ENCODE results near the gene R3HDML.

R3HDML gene

GRCh38 chr20:44306927-44307326 lies 29.9 kb upstream of the R3HDML start:
- no peak for DNase-seq (ENCODE audit: low read depth)
- TF ChIP-seq CTCF (IDR thresholded peaks at IDR 0.05; ENCODE audit: low read depth, low read length) (no peak), MAX (IDR thresholded peaks at IDR 0.05; ENCODE audit: low read depth, low read length) (no peak)
- no peak overlapping the region for H3K4me3 ChIP-seq (ENCODE audit: low read depth, low read length)

GRCh38 chr20:44309763-44310663 lies 26.8 kb upstream of the R3HDML start:
- peak; percentile 30 for DNase-seq (ENCODE audit: low read depth)

GRCh38 chr20:44310664-44311639 lies 25.9 kb upstream of the R3HDML start, which contains the start of gene FITM2:
FITM2 (minus strand) TSS chr20:44311202; CDS start chr20:44311148, 54 bp downstream.
- TF ChIP-seq MYC (IDR thresholded peaks at IDR 0.05; ENCODE audit: low read depth, low read length) (peak; percentile 89), MAX (IDR thresholded peaks at IDR 0.05; ENCODE audit: low read depth, low read length) (peak; percentile 94), CTCF (IDR thresholded peaks at IDR 0.05; ENCODE audit: low read depth, low read length) (peak; percentile 84), POLR2A (IDR thresholded peaks at IDR 0.05; ENCODE audit: extremely low read depth, insufficient read length) (peak; percentile 51)
- H3K4me3 ChIP-seq (ENCODE audit: low read depth, low read length) = peak within 1 kb of the TSS; percentile 92
- DNase-seq (ENCODE audit: low read depth) = peak; percentile 96

More at GRCh38 chr20:44309763-44310663, 26.8 kb upstream of the R3HDML start:
- peak overlapping the region; percentile 92 for H3K4me3 ChIP-seq (ENCODE audit: low read depth, low read length)
- TF ChIP-seq CTCF (IDR thresholded peaks at IDR 0.05; ENCODE audit: low read depth, low read length) = no peak
- no peak for TF ChIP-seq MYC (IDR thresholded peaks at IDR 0.05; ENCODE audit: low read depth, low read length)
- TF ChIP-seq POLR2A (IDR thresholded peaks at IDR 0.05; ENCODE audit: extremely low read depth, insufficient read length) = no peak
- TF ChIP-seq MAX (IDR thresholded peaks at IDR 0.05; ENCODE audit: low read depth, low read length) = no peak

- no peak overlapping the region for H3K4me3 ChIP-seq (ENCODE audit: low read depth, low read length)
- no peak for TF ChIP-seq MAX (IDR thresholded peaks at IDR 0.05; ENCODE audit: low read depth, low read length)
- TF ChIP-seq POLR2A (IDR thresholded peaks at IDR 0.05; ENCODE audit: extremely low read depth, insufficient read length) = no peak
- TF ChIP-seq MYC (IDR thresholded peaks at IDR 0.05; ENCODE audit: low read depth, low read length) = no peak
- TF ChIP-seq CTCF (IDR thresholded peaks at IDR 0.05; ENCODE audit: low read depth, low read length) = no peak
- DNase-seq (ENCODE audit: low read depth) = no peak
Measured at GRCh38 chr20:44314870-44315269, 22.0 kb upstream of the R3HDML start.

GRCh38 chr20:44319839-44320422 lies 16.9 kb upstream of the R3HDML start:
- TF ChIP-seq MAX (IDR thresholded peaks at IDR 0.05; ENCODE audit: low read depth, low read length) = no peak
- TF ChIP-seq MYC (IDR thresholded peaks at IDR 0.05; ENCODE audit: low read depth, low read length) = no peak
- no peak for TF ChIP-seq POLR2A (IDR thresholded peaks at IDR 0.05; ENCODE audit: extremely low read depth, insufficient read length)
- no peak for TF ChIP-seq CTCF (IDR thresholded peaks at IDR 0.05; ENCODE audit: low read depth, low read length)
- peak; percentile 48 for DNase-seq (ENCODE audit: low read depth)
- no peak overlapping the region for H3K4me3 ChIP-seq (ENCODE audit: low read depth, low read length)
